ENCODE results near the gene C1QTNF9.

Gene C1QTNF9

GRCh38 chr13:24286624-24287023, 22.8 kb upstream of the C1QTNF9 start:
- Histone ChIP-seq H3K4me3 (ENCODE audit: low read depth, low read length) (no peak overlapping the region), H3K27me3 (no peaks in the 10 kb centered on the region), H3K4me1 (no peaks in the 10 kb centered on the region), H3K9me3 (no peaks in the 10 kb centered on the region), H3K36me3 (no peaks in the 10 kb centered on the region)
- no peak for DNase-seq
- TF ChIP-seq CTCF (IDR thresholded peaks at IDR 0.05; ENCODE audit: low read depth, low read length): no peak

- no peak for TF ChIP-seq CTCF (IDR thresholded peaks at IDR 0.05; ENCODE audit: low read depth, low read length)
- H3K36me3 ChIP-seq: no peaks in the 10 kb centered on the region
- no peaks in the 10 kb centered on the region for H3K9me3 ChIP-seq
- no peak overlapping the region for H3K4me3 ChIP-seq (ENCODE audit: low read depth, low read length)
- no peak for DNase-seq
- H3K27me3 ChIP-seq: no peaks in the 10 kb centered on the region
- H3K4me1 ChIP-seq: no peaks in the 10 kb centered on the region
These were observed 21.6 kb upstream of the C1QTNF9 start for GRCh38 chr13:24287748-24288287.

GRCh38 chr13:24288870-24289269, 20.5 kb upstream of the C1QTNF9 start:
- no peak overlapping the region for H3K4me3 ChIP-seq (ENCODE audit: low read depth, low read length)
- H3K9me3 ChIP-seq: no peaks in the 10 kb centered on the region
- TF ChIP-seq CTCF (IDR thresholded peaks at IDR 0.05; ENCODE audit: low read depth, low read length): no peak
- H3K4me1 ChIP-seq: no peaks in the 10 kb centered on the region
- H3K27me3 ChIP-seq: peaks cover 2% of the 10 kb centered on the region; the same call in 1 of the 2 replicates
- no peak for DNase-seq
- no peaks in the 10 kb centered on the region for H3K36me3 ChIP-seq

- Histone ChIP-seq H3K9me3 (no peaks in the 10 kb centered on the region), H3K36me3 (no peaks in the 10 kb centered on the region), H3K4me1 (no peaks in the 10 kb centered on the region), H3K27me3 (peaks cover 6% of the 10 kb centered on the region; the same call in 1 of the 2 replicates), H3K4me3 (ENCODE audit: low read depth, low read length) (no peak overlapping the region)
- DNase-seq: no peak
- no peak for TF ChIP-seq CTCF (IDR thresholded peaks at IDR 0.05; ENCODE audit: low read depth, low read length)
These were observed 19.0 kb upstream of the C1QTNF9 start for GRCh38 chr13:24290280-24290932.

- Histone ChIP-seq H3K36me3 (no peaks in the 10 kb centered on the region), H3K4me3 (ENCODE audit: low read depth, low read length) (no peak overlapping the region), H3K4me1 (no peaks in the 10 kb centered on the region), H3K9me3 (no peaks in the 10 kb centered on the region), H3K27me3 (peaks cover 6% of the 10 kb centered on the region; the same call in 1 of the 2 replicates)
- no peak for DNase-seq
- TF ChIP-seq CTCF (IDR thresholded peaks at IDR 0.05; ENCODE audit: low read depth, low read length): no peak
These were observed 16.9 kb upstream of the C1QTNF9 start for GRCh38 chr13:24292481-24292880.

GRCh38 chr13:24293746-24294145, 15.6 kb upstream of the C1QTNF9 start:
- Histone ChIP-seq H3K4me1 (no peaks in the 10 kb centered on the region), H3K4me3 (ENCODE audit: low read depth, low read length) (no peak overlapping the region), H3K27me3 (peaks cover 6% of the 10 kb centered on the region; the same call in 1 of the 2 replicates), H3K9me3 (no peaks in the 10 kb centered on the region), H3K36me3 (no peaks in the 10 kb centered on the region)
- no peak for TF ChIP-seq CTCF (IDR thresholded peaks at IDR 0.05; ENCODE audit: low read depth, low read length)
- DNase-seq: no peak
